PC-9 (cell line): ENCODE data around the gene SOD3.

Experiments used
- CTCF ChIP-seq: fragments of 200-600 bp; sonication (generic); conservative IDR thresholded peaks from 2 replicates; pipeline ENCODE4 v1.6.1; 2017; ENCODE audit warnings: mixed run types, antibody characterized with exemption, mild to moderate bottlenecking, moderate library complexity
- EZH2 ChIP-seq: fragments of 200-600 bp; sonication (generic); IDR thresholded peaks from 2 replicates; pipeline ENCODE4 v1.8.0; 2017; ENCODE audit warnings: antibody characterized with exemption, low read depth

GRCh38 chr4:24747234-24747975, 48.0 kb upstream of the SOD3 start:
- TF ChIP-seq CTCF (no peak), EZH2 (no peak)
